Spinal cord (tissue), 10 donors: ENCODE data around the gene RAB26. TPM values are rescaled to one million over a fixed set of nuclear protein-coding genes. Genes with fewer than 3 reads are reported as not detected.
"Not testable (repeated sequence)": the region's sequence is repeated elsewhere in the genome, so short reads cannot be mapped to it uniquely, and the experiment has no call there.

Source experiments
- DNase-seq, 6 donors: peaks; one replicate each; pipeline versions ENCODE4 v3.0.0 to v3.0.0-alpha.2; 2013 to 2015; ENCODE audit warnings: low spot score in 6 of 6, low read depth in 4 of 6
- H3K27ac ChIP-seq: one replicate; pipeline ENCODE4 v1.5.1; 2013; ENCODE audit warnings: low read depth, low read length, control low read depth
- H3K27me3 ChIP-seq: one replicate; pipeline ENCODE4 v1.6.1; 2013; ENCODE audit warnings: low read length; ENCODE audit not compliant: control insufficient read depth, insufficient read depth
- H3K36me3 ChIP-seq: one replicate; pipeline ENCODE4 v1.6.1; 2013; ENCODE audit warnings: low read length; ENCODE audit not compliant: control insufficient read depth, insufficient read depth
- H3K4me1 ChIP-seq: one replicate; pipeline ENCODE4 v1.6.1; 2013; ENCODE audit warnings: low read length; ENCODE audit not compliant: control insufficient read depth, insufficient read depth
- H3K4me3 ChIP-seq: one replicate; pipeline ENCODE4 v1.5.1; 2013; ENCODE audit warnings: low read depth, low read length, control low read depth
- H3K9me3 ChIP-seq: one replicate; pipeline ENCODE4 v1.6.1; 2013; ENCODE audit warnings: low read length; ENCODE audit not compliant: control insufficient read depth, insufficient read depth
- WGBS: methylation state at CpG from one replicate; pipeline ENCODE4 v1.1.5; 2013; ENCODE audit warnings: missing lambda C conversion rate; ENCODE audit not compliant: insufficient coverage; 5-methylcytosine and 5-hydroxymethylcytosine counted together
- polyA plus RNA-seq, 2 donors: library from polyadenylated mRNA; unstranded; fragments of 120-200 nt; gene quantifications; one replicate each; pipeline ENCODE4 v1.2.1, GENCODE V29; 2013; ENCODE audit not compliant: insufficient read length in 2 of 2
- total RNA-seq, 2 donors: library from RNA; depleted of rRNA in 1 of 2; stranded (reverse); fragments of 120-200 nt in 1 of 2; fragments of >200 nt in 1 of 2; gene quantifications; one replicate each; pipeline versions ENCODE4 v1.2.3 to v1.2.4, GENCODE V29; 2013 to 2014
- donor health status: healthy.

RAB26 gene
- total and polyA plus RNA-seq, 4 donors = 6.6 to 29.8 (median 17.5) TPM

DNA sequence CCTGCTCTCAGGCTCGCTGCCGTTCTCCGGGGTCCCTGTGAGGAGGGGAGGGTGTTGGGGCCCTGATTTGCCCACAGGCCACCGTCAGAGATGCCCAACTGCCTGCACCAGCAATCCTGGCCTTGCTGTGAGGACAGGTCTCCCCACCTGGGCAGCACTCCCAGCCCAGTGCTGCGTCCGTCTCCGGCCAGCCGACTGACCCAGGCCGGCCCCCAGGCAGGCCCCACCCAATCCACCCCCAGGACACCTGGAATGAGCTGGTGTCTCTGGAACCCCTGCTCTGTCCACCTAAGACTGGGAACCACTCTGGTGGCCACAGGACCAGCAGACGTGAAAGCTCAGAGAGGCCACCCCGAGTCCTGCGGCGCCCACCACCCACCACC is 32.8 kb upstream of the RAB26 start:
- no peaks in the 10 kb centered on the region for H3K4me1 ChIP-seq
- H3K4me3 ChIP-seq = no peak overlapping the region
- no peaks in the 10 kb centered on the region for H3K27me3 ChIP-seq
- no peak for DNase-seq
- H3K36me3 ChIP-seq = peaks cover 72% of the 10 kb centered on the region
- no peaks in the 10 kb centered on the region for H3K9me3 ChIP-seq
- 62% methylated on average over 3 of the region's 13 CpGs for WGBS
- no peak overlapping the region for H3K27ac ChIP-seq

DNA sequence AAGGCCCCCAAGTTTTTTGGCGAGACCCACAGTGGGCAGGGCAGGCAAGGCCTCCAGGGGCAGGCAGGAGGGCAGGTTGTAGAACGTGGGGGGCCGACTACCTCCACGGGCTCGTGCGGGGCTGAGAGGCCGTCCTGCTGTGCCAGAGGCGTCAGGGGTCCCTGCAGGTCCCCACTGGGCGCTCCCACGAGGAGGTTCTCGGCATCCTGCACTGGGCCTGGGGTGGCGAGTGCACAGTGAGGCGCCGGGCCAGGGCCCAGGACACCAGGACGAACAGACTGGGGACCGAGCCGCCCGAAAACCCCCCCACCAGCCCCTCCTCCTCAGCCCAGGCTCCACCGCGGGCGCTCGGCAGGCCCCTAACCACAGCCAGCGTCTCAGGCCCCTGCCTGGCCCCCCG is 32.0 kb upstream of the RAB26 start:
- H3K4me1 ChIP-seq, H3K27me3 ChIP-seq, H3K9me3 ChIP-seq, H3K4me3 ChIP-seq, H3K27ac ChIP-seq, DNase-seq: not testable (repeated sequence)
- peaks cover 64% of the 10 kb centered on the region for H3K36me3 ChIP-seq
- WGBS = 85% methylated on average over 7 of the region's 24 CpGs

DNA sequence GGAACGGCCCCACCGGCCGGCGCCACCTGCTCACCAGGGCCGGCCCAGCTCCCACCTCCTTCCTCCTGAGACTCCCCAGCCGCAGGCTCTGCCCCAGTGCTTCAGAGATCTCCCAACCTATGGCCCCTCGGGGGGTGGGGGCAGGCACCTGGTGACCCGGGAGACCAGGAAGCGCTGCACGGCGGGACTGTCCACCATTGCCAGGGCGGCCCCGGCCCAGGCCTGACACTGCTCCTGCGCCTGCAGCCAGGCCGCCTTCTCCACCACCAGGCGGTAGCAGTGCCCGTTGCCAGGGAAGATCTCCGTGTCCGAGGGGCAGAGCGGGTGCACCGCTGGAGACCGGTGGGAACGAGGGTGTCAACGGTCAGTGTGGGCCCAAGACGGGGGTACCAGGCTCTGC is 31.1 kb upstream of the RAB26 start:
- not testable (repeated sequence) for H3K27ac ChIP-seq, H3K9me3 ChIP-seq, DNase-seq, H3K4me3 ChIP-seq, H3K27me3 ChIP-seq
- Histone ChIP-seq H3K4me1 (peaks cover 10% of the 10 kb centered on the region), H3K36me3 (peaks cover 61% of the 10 kb centered on the region)
- WGBS = no CpG with 5 or more reads among the region's 25 CpGs

DNA sequence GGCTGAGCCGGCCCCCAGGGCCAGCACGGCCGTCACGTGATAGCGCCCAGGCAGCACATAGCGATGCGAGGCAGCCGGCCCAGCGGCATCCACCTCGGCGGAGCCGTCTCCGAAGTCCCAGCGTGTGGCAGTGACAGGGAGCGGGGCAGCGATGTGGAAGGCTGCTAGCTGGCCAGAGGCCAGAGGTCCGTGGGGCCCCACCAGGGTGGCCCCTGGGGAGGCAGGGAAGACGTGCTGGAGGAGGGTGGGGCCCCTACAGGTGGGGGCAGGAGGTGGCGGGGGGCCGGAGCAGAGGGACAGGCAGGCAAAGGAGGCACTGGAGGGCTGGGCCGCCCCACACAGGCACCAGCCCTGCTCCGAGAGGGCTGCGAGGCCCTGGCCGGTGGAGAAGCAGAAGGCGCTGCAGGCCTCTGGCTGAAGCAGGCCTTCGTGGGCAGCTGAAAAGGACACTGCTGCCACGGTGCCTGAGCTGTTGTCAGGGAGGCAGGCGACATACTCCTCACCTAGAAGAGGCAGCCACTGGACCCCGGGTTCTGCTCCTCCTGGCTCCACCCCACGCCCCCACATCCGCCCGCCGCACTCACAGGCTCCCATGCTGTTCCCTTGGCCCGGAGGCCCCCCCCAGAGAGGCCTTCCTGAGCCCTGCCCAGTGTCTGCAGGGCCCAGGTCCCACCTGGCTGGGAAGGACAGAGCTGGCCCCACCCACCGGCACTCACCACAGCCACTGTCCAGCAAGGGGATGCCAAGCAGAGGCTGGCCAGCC is 30.3 kb upstream of the RAB26 start:
- 29% methylated on average over 1 of the region's 35 CpGs for WGBS
- H3K4me3 ChIP-seq, H3K27ac ChIP-seq: not testable (repeated sequence)

DNA sequence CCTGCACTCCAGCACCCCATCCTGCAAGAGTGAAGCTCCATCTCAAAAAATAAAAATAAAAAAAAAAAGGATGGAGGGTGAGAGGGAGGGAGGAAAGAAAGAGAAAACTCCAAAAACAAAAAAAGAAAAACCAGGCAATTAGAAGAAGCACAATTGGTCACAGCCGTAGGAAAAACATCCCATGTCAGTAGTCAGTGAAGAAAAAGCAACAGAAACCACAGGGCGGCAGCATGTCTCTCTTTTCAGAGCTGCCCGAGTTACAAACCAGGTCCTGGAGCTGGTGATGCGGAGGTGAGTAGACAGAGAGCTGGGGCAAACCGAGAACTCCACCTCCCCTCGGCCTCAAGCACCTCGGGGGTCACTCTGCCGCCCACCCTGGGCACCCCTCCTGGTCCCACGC is 27.1 kb upstream of the RAB26 start:
- H3K36me3 ChIP-seq = peaks cover 42% of the 10 kb centered on the region
- not testable (repeated sequence) for H3K9me3 ChIP-seq, H3K27me3 ChIP-seq, H3K4me3 ChIP-seq, H3K27ac ChIP-seq
- whole genome bisulfite sequencing = 6% methylated on average over 2 of the region's 9 CpGs
- H3K4me1 ChIP-seq = peaks cover 46% of the 10 kb centered on the region
- peak in 2 of 6 donors; percentile 43 to 69 for DNase-seq

More for the DNA sequence above, 30.3 kb upstream of the RAB26 start:
- peaks cover 16% of the 10 kb centered on the region for H3K4me1 ChIP-seq
- DNase-seq, H3K27me3 ChIP-seq, H3K9me3 ChIP-seq: not testable (repeated sequence)
- peaks cover 64% of the 10 kb centered on the region for H3K36me3 ChIP-seq

DNA sequence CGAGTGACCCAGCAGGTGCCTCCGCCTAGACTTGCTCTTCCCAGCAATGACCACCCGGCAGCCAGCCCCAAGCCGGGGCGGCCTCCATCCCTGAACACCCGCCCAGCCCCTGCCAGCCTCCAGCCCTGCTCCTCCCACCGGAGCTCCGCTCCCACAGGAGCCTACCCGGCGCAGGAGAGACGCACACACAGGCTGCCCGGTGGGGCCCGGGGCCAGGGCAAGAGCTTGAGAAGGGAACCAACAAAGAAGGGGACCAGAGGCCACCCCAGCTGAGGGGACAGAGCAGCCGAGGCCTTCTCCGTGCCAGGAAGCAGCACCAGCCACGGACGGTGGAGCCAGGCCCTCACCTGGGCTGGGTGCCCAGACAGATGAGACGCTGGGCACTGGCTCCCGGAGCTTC is 26.6 kb upstream of the RAB26 start:
- H3K4me3 ChIP-seq = no peak overlapping the region
- H3K27me3 ChIP-seq = no peaks in the 10 kb centered on the region
- DNase-seq = peak in 1 of 6 donors; percentile 32
- peaks cover 51% of the 10 kb centered on the region for H3K4me1 ChIP-seq
- no peak overlapping the region for H3K27ac ChIP-seq
- WGBS = 54% methylated on average over 17 of the region's 19 CpGs
- H3K9me3 ChIP-seq = no peaks in the 10 kb centered on the region
- peaks cover 37% of the 10 kb centered on the region for H3K36me3 ChIP-seq

DNA sequence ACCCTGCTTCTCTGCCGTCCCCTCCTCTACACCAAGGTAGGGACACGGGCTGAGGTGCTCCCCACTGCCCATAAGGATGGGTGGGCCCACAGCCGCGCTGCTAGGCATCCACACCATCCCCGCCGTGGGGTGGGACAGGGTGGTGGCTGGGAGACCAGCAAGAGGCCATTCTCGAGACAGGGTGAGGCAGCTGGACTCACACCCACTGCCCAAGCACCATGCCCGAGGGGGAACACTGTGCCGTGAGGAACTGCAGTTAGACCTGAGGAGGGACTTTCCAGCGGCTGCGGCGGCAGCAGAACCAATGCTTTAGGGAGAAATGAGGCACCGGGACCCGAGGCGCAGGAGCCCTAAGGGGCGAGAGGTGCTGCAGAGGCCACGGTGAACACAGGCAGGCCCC is 26.0 kb upstream of the RAB26 start:
- H3K9me3 ChIP-seq = no peaks in the 10 kb centered on the region
- no peaks in the 10 kb centered on the region for H3K27me3 ChIP-seq
- peaks cover 31% of the 10 kb centered on the region for H3K36me3 ChIP-seq
- WGBS = 89% methylated on average over 9 of the region's 17 CpGs
- H3K4me3 ChIP-seq = no peak overlapping the region
- DNase-seq = no peak
- peaks cover 57% of the 10 kb centered on the region for H3K4me1 ChIP-seq
- H3K27ac ChIP-seq = no peak overlapping the region

DNA sequence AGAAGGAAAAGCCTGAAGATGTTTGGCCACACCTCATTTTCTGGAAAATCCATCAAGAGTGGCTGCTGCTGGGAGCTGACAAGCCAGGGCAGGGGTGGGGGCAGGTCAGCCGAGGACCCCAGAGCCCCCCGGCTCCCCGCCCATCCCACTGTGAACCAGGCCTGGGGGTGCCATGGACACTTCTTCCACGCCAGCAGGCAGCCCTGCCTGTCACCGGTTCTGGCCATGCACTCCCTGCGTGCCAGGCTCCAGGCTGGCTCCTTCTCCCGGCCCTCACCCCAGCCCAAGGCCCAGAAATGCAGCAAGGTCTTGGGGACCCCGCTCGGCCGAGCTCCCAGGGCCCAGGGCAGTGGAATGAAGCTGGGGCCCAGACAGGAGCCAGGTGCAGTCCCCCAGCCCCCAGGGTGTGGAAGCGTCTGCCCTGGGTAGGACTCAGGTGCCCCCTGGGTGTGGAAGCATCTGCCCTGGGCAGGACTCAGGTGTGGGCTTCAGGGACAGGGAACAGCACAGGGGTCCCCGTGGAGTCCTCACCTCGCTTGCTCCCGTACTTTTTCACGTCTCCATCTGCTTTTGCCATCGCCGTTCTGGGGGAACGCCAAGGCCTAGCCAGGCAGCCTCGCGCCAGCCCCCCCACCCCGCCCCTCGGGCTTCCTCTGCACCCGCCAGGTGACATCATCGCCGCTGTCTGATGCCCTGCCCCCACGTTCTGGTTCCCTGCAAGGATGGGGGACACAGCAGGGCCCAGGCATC is 25.3 kb upstream of the RAB26 start:
- Histone ChIP-seq H3K36me3 (peaks cover 26% of the 10 kb centered on the region), H3K4me1 (peaks cover 60% of the 10 kb centered on the region)
- 70% methylated on average over 10 of the region's 26 CpGs for WGBS
- H3K27me3 ChIP-seq, H3K27ac ChIP-seq, H3K4me3 ChIP-seq, H3K9me3 ChIP-seq, DNase-seq: not testable (repeated sequence)

DNA sequence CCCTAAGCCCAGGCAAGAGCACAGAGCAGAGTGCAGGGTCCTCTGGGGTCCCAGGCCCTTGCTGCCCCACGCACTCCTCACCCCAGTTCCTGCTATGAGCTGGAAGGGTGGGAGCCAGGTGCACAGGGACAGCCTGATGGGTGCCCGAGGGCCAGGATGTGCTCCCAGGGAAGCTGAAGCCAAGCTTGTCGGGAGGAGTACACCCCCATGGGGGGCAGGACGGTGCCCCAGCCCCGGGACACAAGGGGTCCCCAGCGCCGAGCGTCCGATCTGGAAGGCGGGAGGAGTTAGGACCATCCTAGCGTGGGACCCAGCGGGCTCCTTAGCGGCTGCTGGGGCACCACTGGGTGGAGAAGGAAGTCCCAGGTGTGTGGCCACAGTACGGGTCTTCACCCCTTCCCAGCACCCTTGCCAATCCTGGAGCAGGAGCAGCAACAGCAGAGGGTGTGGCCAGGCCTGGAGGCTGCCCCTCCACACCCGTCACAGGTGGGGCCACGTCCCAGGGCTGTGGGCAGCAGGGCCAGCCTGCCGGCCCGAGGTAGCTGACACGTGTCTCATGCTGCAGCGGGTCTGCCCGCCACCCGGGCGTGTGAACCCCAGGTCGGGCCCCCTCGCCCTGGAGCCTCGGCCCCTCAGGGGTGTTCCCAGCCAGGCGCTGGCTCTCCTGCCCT is 24.6 kb upstream of the RAB26 start:
- peaks cover 67% of the 10 kb centered on the region for H3K4me1 ChIP-seq
- WGBS = 72% methylated on average over 6 of the region's 27 CpGs
- H3K9me3 ChIP-seq, H3K27me3 ChIP-seq, DNase-seq, H3K4me3 ChIP-seq: not testable (repeated sequence)
- peaks cover 26% of the 10 kb centered on the region for H3K36me3 ChIP-seq
- H3K27ac ChIP-seq = peak overlapping the region; percentile 91
